Uterus (tissue), 4 donors: Measurements from ENCODE around the gene ADGRG6. TPM values are rescaled to one million over a fixed set of nuclear protein-coding genes. Genes with fewer than 3 reads are reported as not detected.
"Not testable (repeated sequence)": the region's sequence is repeated elsewhere in the genome, so short reads cannot be mapped to it uniquely, and the experiment has no call there.

Experiments used
- DNase-seq, 2 donors: peaks; one replicate each; pipeline ENCODE4 v3.0.0-alpha.2; 2019 to 2020
- H3K27ac ChIP-seq, 2 donors: fragments of 200-600 bp; sonication (generic); 1 replicate in 1 of 2; 2 replicates in 1 of 2; pipeline ENCODE4 v1.5.1; 2016 to 2018
- H3K27me3 ChIP-seq, 2 donors: fragments of 200-600 bp; sonication (generic); one replicate each; pipeline ENCODE4 v1.5.1; 2018 to 2019; ENCODE audit warnings: control low read depth in 1 of 2
- H3K36me3 ChIP-seq, 2 donors: fragments of 200-600 bp; sonication (generic); one replicate each; pipeline ENCODE4 v1.5.1; 2019; ENCODE audit warnings: control low read depth in 1 of 2
- H3K4me1 ChIP-seq, 2 donors: fragments of 200-600 bp; sonication (generic); one replicate each; pipeline ENCODE4 v1.5.1; 2018 to 2019; ENCODE audit warnings: control low read depth in 1 of 2
- H3K4me3 ChIP-seq, 2 donors: fragments of 200-600 bp; sonication (generic); 1 replicate in 1 of 2; 2 replicates in 1 of 2; pipeline ENCODE4 v1.5.1; 2018 to 2019; ENCODE audit warnings: mild to moderate bottlenecking in 1 of 2
- H3K9me3 ChIP-seq, 2 donors: fragments of 200-600 bp; sonication (generic); one replicate each; pipeline ENCODE4 v1.5.1; 2019; ENCODE audit warnings: control low read depth in 1 of 2
- CTCF ChIP-seq, 4 experiments: fragments of 200-600 bp in 2 of 4; fragments of 450-650 bp in 2 of 4; sonication (generic) in 2 of 4; IDR thresholded peaks; one replicate each; pipeline ENCODE4 v1.5.1; 2016 to 2019; ENCODE audit warnings: antibody characterized with exemption in 4 of 4, mild to moderate bottlenecking in 2 of 4, moderate library complexity in 1 of 4
- POLR2A ChIP-seq, 2 donors: fragments of 450-650 bp; IDR thresholded peaks; one replicate each; pipeline ENCODE4 v1.6.1; 2016; ENCODE audit warnings: antibody characterized with exemption in 2 of 2, mild to moderate bottlenecking in 1 of 2, moderate library complexity in 1 of 2
- intact Hi-C: fragments of 100-400 bp; cut with DNase I; formaldehyde crosslinking; loops from one replicate; pipeline ENCODE4 v1.15.1; 2023; ENCODE audit warnings: low total_unique reads
- total RNA-seq, 4 donors: library from RNA; depleted of rRNA in 3 of 4; stranded (reverse); fragments of >200 nt in 3 of 4; gene quantifications; one replicate each; pipeline versions ENCODE4 v1.1.0 to v1.2.4, GENCODE V29; 2014 to 2023
- donor health status: DM: yes; HTN: yes; CAD: no.

The ADGRG6 gene
- total RNA-seq, 4 donors from 2014 or later: 3.6 to 23.8 (median 9.5) TPM

DNA sequence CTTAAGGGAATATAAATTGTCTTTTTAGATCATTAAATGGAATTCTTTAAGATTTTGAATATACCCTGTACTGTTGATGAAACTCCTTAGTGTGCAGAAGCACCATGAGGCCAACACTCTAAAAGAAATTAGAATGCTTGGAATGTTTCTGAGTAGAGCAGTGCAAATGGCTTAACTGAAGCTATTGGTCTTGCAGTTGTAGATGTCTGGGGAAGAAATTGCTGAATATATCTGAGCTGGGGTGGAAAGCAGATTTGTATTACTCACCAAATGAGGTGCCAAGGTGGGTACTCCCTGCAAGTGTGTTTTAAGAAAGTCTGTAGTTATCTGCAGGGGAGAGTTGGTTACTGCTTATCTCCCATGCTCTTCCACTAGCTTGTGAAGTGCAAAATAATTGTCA lies 119.0 kb downstream of the ADGRG6 start:
- H3K27ac ChIP-seq: no peak overlapping the region
- H3K4me3 ChIP-seq: no peak overlapping the region
- H3K9me3 ChIP-seq: no peaks in the 10 kb centered on the region
- H3K36me3 ChIP-seq: no peaks in the 10 kb centered on the region
- H3K27me3 ChIP-seq: no peaks in the 10 kb centered on the region
- TF ChIP-seq CTCF (IDR thresholded peaks at IDR 0.05): no peak
- no peak for TF ChIP-seq POLR2A (IDR thresholded peaks at IDR 0.05)
- no peak for DNase-seq
- no peaks in the 10 kb centered on the region for H3K4me1 ChIP-seq
- intact Hi-C loops: no loop called here

DNA sequence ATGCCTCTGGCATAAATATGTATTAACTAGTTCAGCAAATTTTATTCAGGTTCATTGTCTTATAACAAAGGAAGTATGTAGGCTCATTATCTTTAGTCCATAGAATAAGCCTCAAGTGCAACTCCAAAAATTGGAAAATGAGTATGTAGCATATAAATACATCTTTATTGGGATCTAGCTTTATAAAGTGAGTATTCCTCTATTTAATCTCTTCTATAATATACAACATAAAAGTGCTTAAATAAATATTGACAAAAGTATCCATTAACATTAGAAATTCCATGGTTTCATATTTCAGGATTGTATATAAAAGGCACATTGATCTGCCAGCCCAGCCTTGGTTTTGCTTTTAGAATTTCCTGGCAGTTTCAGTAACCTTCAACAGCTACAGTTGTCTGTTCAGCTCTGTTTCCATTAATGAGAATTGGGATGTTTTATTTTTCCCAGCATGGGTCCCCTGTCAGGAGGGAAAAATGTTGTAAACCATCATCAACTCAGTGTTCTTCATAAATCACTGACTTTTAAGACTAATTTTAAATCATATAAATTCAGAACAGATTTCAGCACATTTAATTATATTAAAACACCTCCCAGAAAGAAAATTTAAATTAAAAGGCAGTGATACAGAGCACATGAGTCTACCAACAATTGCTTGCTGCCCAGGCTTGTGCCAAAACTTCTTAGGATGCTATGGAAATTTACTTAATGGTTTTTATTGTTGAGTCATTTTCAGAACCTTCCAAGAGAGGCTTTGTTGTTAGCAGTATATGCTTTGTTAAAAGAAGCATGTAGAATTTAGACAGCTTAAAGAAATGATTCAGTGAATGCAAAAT lies 119.7 kb downstream of the ADGRG6 start:
- Histone ChIP-seq H3K27me3 (no peaks in the 10 kb centered on the region), H3K27ac (no peak overlapping the region), H3K4me3 (no peak overlapping the region), H3K9me3 (no peaks in the 10 kb centered on the region), H3K36me3 (no peaks in the 10 kb centered on the region), H3K4me1 (no peaks in the 10 kb centered on the region)
- intact Hi-C loops: no loop called here
- TF ChIP-seq CTCF (IDR thresholded peaks at IDR 0.05): no peak
- TF ChIP-seq POLR2A (IDR thresholded peaks at IDR 0.05): no peak
- no peak for DNase-seq

GRCh38 chr6:142426444-142427132 lies 124.8 kb downstream of the ADGRG6 start:
- DNase-seq, H3K9me3 ChIP-seq, H3K27ac ChIP-seq, H3K27me3 ChIP-seq, intact Hi-C loops, H3K4me3 ChIP-seq, H3K36me3 ChIP-seq, H3K4me1 ChIP-seq: not testable (repeated sequence)

GRCh38 chr6:142428468-142428867 lies 126.7 kb downstream of the ADGRG6 start:
- H3K36me3 ChIP-seq, DNase-seq, H3K9me3 ChIP-seq, H3K27ac ChIP-seq, intact Hi-C loops, H3K4me3 ChIP-seq, H3K27me3 ChIP-seq, H3K4me1 ChIP-seq: not testable (repeated sequence)

DNA sequence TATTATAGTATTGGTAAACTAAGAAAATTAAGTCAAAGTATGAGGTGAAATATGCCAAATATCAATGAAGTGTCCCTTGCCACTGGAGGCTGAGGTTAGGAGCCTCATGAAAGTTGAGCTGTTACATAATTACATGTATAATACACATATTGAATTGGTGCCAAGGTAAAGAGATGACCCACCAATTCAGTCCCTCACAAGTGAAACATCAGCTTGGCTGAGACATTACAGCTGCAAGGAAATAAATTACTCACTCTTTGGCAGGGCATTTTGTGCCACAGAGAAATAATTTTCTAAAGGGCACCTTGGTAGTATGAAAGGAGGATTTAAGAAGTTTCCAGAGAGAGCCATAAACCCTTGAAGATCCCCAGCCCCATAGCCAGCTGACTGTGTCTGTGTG lies 127.4 kb downstream of the ADGRG6 start:
- H3K4me3 ChIP-seq: no peak overlapping the region
- H3K4me1 ChIP-seq: no peaks in the 10 kb centered on the region
- H3K27me3 ChIP-seq: no peaks in the 10 kb centered on the region
- no peak for TF ChIP-seq CTCF (IDR thresholded peaks at IDR 0.05)
- TF ChIP-seq POLR2A (IDR thresholded peaks at IDR 0.05): no peak
- no peak overlapping the region for H3K27ac ChIP-seq
- H3K9me3 ChIP-seq: no peaks in the 10 kb centered on the region
- DNase-seq: no peak
- no peaks in the 10 kb centered on the region for H3K36me3 ChIP-seq
- intact Hi-C loops: no loop called here

DNA sequence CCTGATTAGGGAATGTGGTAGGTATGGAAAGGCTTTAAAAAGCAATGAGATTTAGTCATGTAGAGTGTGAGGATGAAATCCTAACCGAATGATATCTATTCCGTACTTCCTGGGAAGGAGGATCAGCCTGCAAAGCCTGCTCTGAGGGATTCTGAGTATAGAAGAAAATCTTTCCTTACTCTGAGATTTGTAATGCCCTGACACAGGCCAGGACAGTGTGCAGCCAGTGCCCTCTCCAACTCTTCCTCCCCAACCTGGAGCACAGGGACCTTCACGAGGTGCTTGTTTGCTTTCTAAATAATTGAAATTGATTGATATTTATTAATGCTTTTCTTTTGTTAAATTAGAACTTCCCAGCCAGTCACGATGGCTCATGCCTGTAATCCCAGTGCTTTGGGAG lies 131.6 kb downstream of the ADGRG6 start:
- no peak overlapping the region for H3K27ac ChIP-seq
- intact Hi-C loops: no loop called here

More for the DNA sequence above, 131.6 kb downstream of the ADGRG6 start:
- Histone ChIP-seq H3K9me3 (no peaks in the 10 kb centered on the region), H3K4me3 (no peak overlapping the region), H3K27me3 (no peaks in the 10 kb centered on the region), H3K4me1 (no peaks in the 10 kb centered on the region), H3K36me3 (no peaks in the 10 kb centered on the region)
- TF ChIP-seq CTCF (IDR thresholded peaks at IDR 0.05): no peak
- TF ChIP-seq POLR2A (IDR thresholded peaks at IDR 0.05): no peak
- DNase-seq: no peak
